AG10803 (cell line): ENCODE results near the gene ZNF428.
"Not testable (repeated sequence)": the region's sequence is repeated elsewhere in the genome, so short reads cannot be mapped to it uniquely, and the experiment has no call there.

Source experiments
- DNase-seq: peaks from one replicate; pipeline ENCODE4 v3.0.0; 2010; ENCODE audit warnings: low read depth
- H3K4me3 ChIP-seq: 2 replicates; pipeline ENCODE4 v1.5.1; 2011; ENCODE audit warnings: mild to moderate bottlenecking, low read length, control low read depth
- TF ChIP-seq, protein P1 (sequence below): conservative IDR thresholded peaks from 2 replicates; pipeline ENCODE4 v1.5.1; 2011; ENCODE audit warnings: mild to moderate bottlenecking, low read length, control low read depth, inconsistent platforms

Gene ZNF428

GRCh38 chr19:43589678-43590077, 29.8 kb downstream of the ZNF428 start:
- TF ChIP-seq, protein P1, sequence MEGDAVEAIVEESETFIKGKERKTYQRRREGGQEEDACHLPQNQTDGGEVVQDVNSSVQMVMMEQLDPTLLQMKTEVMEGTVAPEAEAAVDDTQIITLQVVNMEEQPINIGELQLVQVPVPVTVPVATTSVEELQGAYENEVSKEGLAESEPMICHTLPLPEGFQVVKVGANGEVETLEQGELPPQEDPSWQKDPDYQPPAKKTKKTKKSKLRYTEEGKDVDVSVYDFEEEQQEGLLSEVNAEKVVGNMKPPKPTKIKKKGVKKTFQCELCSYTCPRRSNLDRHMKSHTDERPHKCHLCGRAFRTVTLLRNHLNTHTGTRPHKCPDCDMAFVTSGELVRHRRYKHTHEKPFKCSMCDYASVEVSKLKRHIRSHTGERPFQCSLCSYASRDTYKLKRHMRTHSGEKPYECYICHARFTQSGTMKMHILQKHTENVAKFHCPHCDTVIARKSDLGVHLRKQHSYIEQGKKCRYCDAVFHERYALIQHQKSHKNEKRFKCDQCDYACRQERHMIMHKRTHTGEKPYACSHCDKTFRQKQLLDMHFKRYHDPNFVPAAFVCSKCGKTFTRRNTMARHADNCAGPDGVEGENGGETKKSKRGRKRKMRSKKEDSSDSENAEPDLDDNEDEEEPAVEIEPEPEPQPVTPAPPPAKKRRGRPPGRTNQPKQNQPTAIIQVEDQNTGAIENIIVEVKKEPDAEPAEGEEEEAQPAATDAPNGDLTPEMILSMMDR: no peak
- DNase-seq: no peak

GRCh38 chr19:43589277-43589676, 30.2 kb downstream of the ZNF428 start:
- no peak overlapping the region for H3K4me3 ChIP-seq
- TF ChIP-seq, protein P1: no peak
- no peak for DNase-seq

More at GRCh38 chr19:43589678-43590077, 29.8 kb downstream of the ZNF428 start:
- no peak overlapping the region for H3K4me3 ChIP-seq

DNA sequence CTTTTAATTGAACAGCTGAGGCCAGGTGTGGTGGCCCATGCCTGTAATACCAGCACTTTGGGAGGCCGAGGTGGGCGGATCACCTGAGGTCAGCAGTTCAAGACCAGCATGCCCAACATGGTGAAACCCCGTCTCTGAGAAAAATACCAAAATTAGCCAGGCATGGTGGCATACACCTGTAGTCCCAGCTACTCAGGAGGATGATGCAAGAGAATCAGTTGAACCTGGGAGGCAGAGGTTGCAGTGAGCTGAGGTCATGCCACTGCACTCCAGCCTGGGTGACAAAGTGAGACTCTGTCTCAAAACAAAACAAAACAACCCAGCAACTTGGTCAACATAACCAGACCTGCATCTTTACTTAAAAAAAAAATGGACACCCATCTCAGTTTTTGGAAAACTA, 32.4 kb downstream of the ZNF428 start:
- DNase-seq, H3K4me3 ChIP-seq: not testable (repeated sequence)

- no peak for DNase-seq
- no peak overlapping the region for H3K4me3 ChIP-seq
- TF ChIP-seq, protein P1: no peak
Measured at GRCh38 chr19:43586346-43586745, 33.1 kb downstream of the ZNF428 start.

GRCh38 chr19:43584484-43584883, 34.9 kb downstream of the ZNF428 start:
- no peak overlapping the region for H3K4me3 ChIP-seq
- DNase-seq: no peak
- TF ChIP-seq, protein P1: no peak

- DNase-seq: no peak
- H3K4me3 ChIP-seq: no peak overlapping the region
- TF ChIP-seq, protein P1: no peak
Measured at GRCh38 chr19:43582495-43582894, 36.9 kb downstream of the ZNF428 start.

- TF ChIP-seq, protein P1: no peak
- DNase-seq: no peak
- no peak overlapping the region for H3K4me3 ChIP-seq
Measured at GRCh38 chr19:43581467-43581866, 38.0 kb downstream of the ZNF428 start.

GRCh38 chr19:43578787-43579186, 40.6 kb downstream of the ZNF428 start:
- H3K4me3 ChIP-seq: no peak overlapping the region
- DNase-seq: no peak
- TF ChIP-seq, protein P1: no peak
